IMR-90 (cell line): Measurements from ENCODE around the gene ZCCHC14. TPM values are rescaled to one million over a fixed set of nuclear protein-coding genes. Genes with fewer than 3 reads are reported as not detected.

Experiments used
- ATAC-seq: fragments of 200-7000 bp; cut with Tn5 transposase; 2 replicates; pipeline ENCODE4 v1.9.1; 2020; ENCODE audit warnings: low read depth, mild to moderate bottlenecking, moderate library complexity
- BruUV-seq: library from RNA; stranded (reverse); fragments of 400-500 nt; replicated peaks from 2 replicates; lab custom pipeline; 2021; lab: Mats Ljungman, UMichigan
- CTCF ChIA-PET: fragments of 300-600 bp; formaldehyde crosslinking; extraction: SDS; loops from one replicate; lab custom pipeline; 2021; ENCODE audit warnings: antibody characterized with exemption; lab: Yijun Ruan, JAX
- POLR2A ChIA-PET: fragments of 300-600 bp; sonication (Branson Sonifier 250); formaldehyde crosslinking; loops from one replicate; lab custom pipeline; 2022; ENCODE audit warnings: antibody characterized with exemption; ENCODE audit not compliant: unreplicated experiment; lab: Charles Lee
- DNase-seq: peaks from one replicate; pipeline ENCODE4 v3.0.0; 2013
- H2AFZ ChIP-seq: replicated peaks from 2 replicates; pipeline ENCODE3; 2013; ENCODE audit warnings: low read length, mild to moderate bottlenecking; ENCODE audit not compliant: poor library complexity
- H2AK5ac ChIP-seq: 2 replicates; pipeline ENCODE4 v1.6.1; 2013; ENCODE audit warnings: low read depth, low read length, inconsistent platforms
- H2AK9ac ChIP-seq: replicated peaks from 2 replicates; pipeline ENCODE3; 2013; ENCODE audit warnings: mild to moderate bottlenecking, low read depth, low read length, moderate library complexity; ENCODE audit not compliant: poor library complexity
- H2BK120ac ChIP-seq: 2 replicates; pipeline ENCODE4 v1.6.1; 2013; ENCODE audit warnings: low read depth, low read length, inconsistent platforms
- H2BK15ac ChIP-seq: 3 replicates; pipeline ENCODE4 v1.6.1; 2013; ENCODE audit warnings: low read depth, low read length, inconsistent platforms
- H2BK20ac ChIP-seq: 2 replicates; pipeline ENCODE4 v1.6.1; 2013; ENCODE audit warnings: low read depth, mild to moderate bottlenecking, inconsistent platforms, low read length, moderate library complexity
- H2BK5ac ChIP-seq: 2 replicates; pipeline ENCODE4 v1.6.1; 2013; ENCODE audit warnings: mild to moderate bottlenecking, low read depth, low read length, inconsistent platforms; ENCODE audit not compliant: poor library complexity, severe bottlenecking
- H3K14ac ChIP-seq: replicated peaks from 2 replicates; pipeline ENCODE4 v1.6.1; 2013; ENCODE audit warnings: low read depth, low read length, inconsistent platforms
- H3K18ac ChIP-seq: 2 replicates; pipeline ENCODE4 v1.6.1; 2013; ENCODE audit warnings: low read depth, low read length, control low read depth
- H3K23ac ChIP-seq: 2 replicates; pipeline ENCODE4 v1.6.1; 2013; ENCODE audit warnings: low read depth, low read length, inconsistent platforms
- H3K27ac ChIP-seq: 2 replicates; pipeline ENCODE4 v1.5.1; 2013; ENCODE audit warnings: mild to moderate bottlenecking, control low read depth, low read length; ENCODE audit not compliant: insufficient read depth
- H3K27me3 ChIP-seq: 2 replicates; pipeline ENCODE4 v1.6.1; 2013; ENCODE audit warnings: low read length; ENCODE audit not compliant: control insufficient read depth, insufficient read depth
- H3K36me3 ChIP-seq: 2 replicates; pipeline ENCODE4 v1.6.1; 2013; ENCODE audit warnings: low read length, mixed read lengths; ENCODE audit not compliant: control insufficient read depth, insufficient read depth
- H3K4ac ChIP-seq: 2 replicates; pipeline ENCODE4 v1.6.1; 2013; ENCODE audit warnings: low read depth, low read length, inconsistent platforms
- H3K4me1 ChIP-seq: 2 replicates; pipeline ENCODE4 v1.6.1; 2013; ENCODE audit warnings: low read length, mixed read lengths; ENCODE audit not compliant: control insufficient read depth, insufficient read depth
- H3K4me2 ChIP-seq: 2 replicates; pipeline ENCODE4 v1.6.1; 2013; ENCODE audit warnings: low read depth, mild to moderate bottlenecking, control low read depth, low read length, moderate library complexity
- H3K4me3 ChIP-seq: 2 replicates; pipeline ENCODE4 v1.5.1; 2013; ENCODE audit warnings: low read depth, mild to moderate bottlenecking, control low read depth, low read length, moderate library complexity; ENCODE audit not compliant: insufficient read depth
- H3K56ac ChIP-seq: 2 replicates; pipeline ENCODE4 v1.6.1; 2013; ENCODE audit warnings: low read length, inconsistent platforms; ENCODE audit not compliant: insufficient read depth; ENCODE audit errors: extremely low read depth
- H3K79me1 ChIP-seq, 2 experiments: 2 replicates each; pipeline ENCODE4 v1.6.1; 2013; ENCODE audit warnings: low read length in 2 of 2, inconsistent platforms in 1 of 2, low read depth in 1 of 2
- H3K9ac ChIP-seq: 2 replicates; pipeline ENCODE4 v1.6.1; 2013; ENCODE audit warnings: low read depth, low read length, control low read depth
- H3K9me1 ChIP-seq: 2 replicates; pipeline ENCODE4 v1.6.1; 2013; ENCODE audit warnings: low read length, inconsistent platforms; ENCODE audit not compliant: insufficient read depth
- H3K9me3 ChIP-seq: 2 replicates; pipeline ENCODE4 v1.6.1; 2013; ENCODE audit warnings: low read length; ENCODE audit not compliant: control insufficient read depth, insufficient read depth
- H4K20me1 ChIP-seq: 2 replicates; pipeline ENCODE4 v1.6.1; 2013; ENCODE audit warnings: low read length, inconsistent platforms; ENCODE audit not compliant: insufficient read depth
- H4K5ac ChIP-seq: 2 replicates; pipeline ENCODE4 v1.6.1; 2013; ENCODE audit warnings: mild to moderate bottlenecking, low read depth, low read length, control low read depth
- H4K8ac ChIP-seq, 2 experiments: 2 replicates each; pipeline ENCODE4 v1.6.1; 2013; ENCODE audit warnings: low read depth in 2 of 2, low read length in 2 of 2, control low read depth in 1 of 2, inconsistent platforms in 1 of 2
- H4K91ac ChIP-seq: 2 replicates; pipeline ENCODE4 v1.6.1; 2013; ENCODE audit warnings: low read depth, low read length, inconsistent platforms; ENCODE audit not compliant: insufficient read depth
- BHLHE40 ChIP-seq: fragments of 150-350 bp; IDR thresholded peaks from 2 replicates; pipeline ENCODE4 v1.6.1; 2016; ENCODE audit warnings: mild to moderate bottlenecking, low read depth, low read length
- CEBPB ChIP-seq: IDR thresholded peaks from 2 replicates; pipeline ENCODE4 v1.6.1; 2012; ENCODE audit warnings: low read depth, low read length, improper control_type of control experiment
- CHD1 ChIP-seq: IDR thresholded peaks from 2 replicates; pipeline ENCODE4 v1.6.1; 2012; ENCODE audit warnings: low read depth, low read length, improper control_type of control experiment
- CTCF ChIP-seq: conservative IDR thresholded peaks from 2 replicates; pipeline ENCODE4 v1.5.1; 2012; ENCODE audit warnings: mild to moderate bottlenecking, low read depth, low read length, improper control_type of control experiment
- ELK1 ChIP-seq: fragments of 150-350 bp; IDR thresholded peaks from 2 replicates; pipeline ENCODE4 v1.6.1; 2016; ENCODE audit warnings: low read depth, mild to moderate bottlenecking, low read length, moderate library complexity, borderline replicate concordance
- MAFK ChIP-seq: IDR thresholded peaks from 2 replicates; pipeline ENCODE4 v1.6.1; 2012; ENCODE audit warnings: low read depth, low read length, improper control_type of control experiment
- MAZ ChIP-seq: IDR thresholded peaks from 2 replicates; pipeline ENCODE4 v1.6.1; 2012; ENCODE audit warnings: low read depth, mild to moderate bottlenecking, low read length, improper control_type of control experiment, moderate library complexity, borderline replicate concordance
- MXI1 ChIP-seq: IDR thresholded peaks from 2 replicates; pipeline ENCODE4 v1.6.1; 2012; ENCODE audit warnings: low read depth, mild to moderate bottlenecking, low read length, moderate library complexity, borderline replicate concordance
- NFE2L2 ChIP-seq: fragments of 150-350 bp; IDR thresholded peaks from 2 replicates; pipeline ENCODE4 v1.6.1; 2016; ENCODE audit warnings: low read depth, mild to moderate bottlenecking, low read length
- POLR2A ChIP-seq: IDR thresholded peaks from 2 replicates; pipeline ENCODE4 v1.6.1; 2012; ENCODE audit warnings: mild to moderate bottlenecking, low read depth, low read length
- RCOR1 ChIP-seq: IDR thresholded peaks from 2 replicates; pipeline ENCODE4 v1.6.1; 2012; ENCODE audit warnings: mild to moderate bottlenecking, low read length, improper control_type of control experiment; ENCODE audit not compliant: insufficient replicate concordance
- RFX5 ChIP-seq: IDR thresholded peaks from 2 replicates; pipeline ENCODE4 v1.8.0; 2012; ENCODE audit warnings: low read depth, mild to moderate bottlenecking, low read length, moderate library complexity
- SMC3 ChIP-seq: fragments of 150-350 bp; IDR thresholded peaks from 2 replicates; pipeline ENCODE4 v1.6.1; 2016; ENCODE audit warnings: low read depth, mild to moderate bottlenecking, antibody characterized with exemption, low read length, moderate library complexity
- USF2 ChIP-seq: fragments of 150-350 bp; IDR thresholded peaks from 2 replicates; pipeline ENCODE4 v1.6.1; 2017; ENCODE audit warnings: mild to moderate bottlenecking, antibody characterized with exemption, low read length, low read depth
- WGBS, 2 experiments: methylation state at CpG; one replicate each; pipeline versions ENCODE4 v1.1.5 to v1.1.7; 2013; ENCODE audit warnings: missing lambda C conversion rate in 2 of 2; ENCODE audit not compliant: insufficient read length in 1 of 2; ENCODE audit errors: extremely low coverage in 2 of 2; 5-methylcytosine and 5-hydroxymethylcytosine counted together
- dilution Hi-C: fragments of 300-500 bp; cut with HindIII; formaldehyde crosslinking; loops from one replicate; pipeline ENCODE4 v1.14.3; 2018; ENCODE audit warnings: low sequenced_read_pairs; ENCODE audit not compliant: unreplicated experiment
- in situ Hi-C: fragments of 300-500 bp; cut with MboI; formaldehyde crosslinking; loops from 3 replicates; pipeline ENCODE4 v1.14.3; 2019; ENCODE audit warnings: low sequenced_read_pairs, inconsistent platforms, mixed read lengths
- intact Hi-C: fragments of 100-400 bp; cut with micrococcal nuclease; formaldehyde crosslinking; loops from 2 replicates; pipeline ENCODE4 v1.10.0; 2022
- polyA plus RNA-seq, 3 experiments: library from polyadenylated mRNA; depleted of rRNA; stranded (reverse); fragments of >200 nt; gene quantifications; 2 replicates each; pipeline ENCODE4 v1.2.3, GENCODE V29; 2012; ENCODE audit warnings: low replicate concordance in 1 of 3
- total RNA-seq: library from RNA; depleted of rRNA; stranded (reverse); fragments of >200 nt; gene quantifications from 2 replicates; pipeline ENCODE4 v1.2.3, GENCODE V29; 2012

ZCCHC14 gene
- total and polyA plus RNA-seq, 2 of the 4 experiments (the other 2 are of a cell fraction), result 2.5 to 5.3 TPM

GRCh38 chr16:87506423-87507350 lies 13.9 kb upstream of the ZCCHC14 start:
- H2BK15ac ChIP-seq, result no peak overlapping the region
- no peak overlapping the region for H3K14ac ChIP-seq
- no peak overlapping the region for H3K4ac ChIP-seq
- H3K4me2 ChIP-seq, result no peak overlapping the region
- no peak overlapping the region for H3K27ac ChIP-seq
- no peak overlapping the region for H3K9ac ChIP-seq
- H4K5ac ChIP-seq, result no peak overlapping the region
- POLR2A ChIA-PET, result no interaction called here
- H3K4me1 ChIP-seq, result no peaks in the 10 kb centered on the region
- no peak for ATAC-seq
- no peak overlapping the region for H2BK5ac ChIP-seq
- H2AK5ac ChIP-seq, result no peak overlapping the region
- 0 out of 2 replicates have a peak, but pooled peaks cover 2% of the 10 kb centered on the region for H3K9me3 ChIP-seq
- H4K8ac ChIP-seq, result no peak overlapping the region
- no peaks in the 10 kb centered on the region for H3K79me1 ChIP-seq
- no peaks in the 10 kb centered on the region for H3K36me3 ChIP-seq
- no peak overlapping the region for H3K18ac ChIP-seq
- H2BK120ac ChIP-seq, result no peak overlapping the region
- no peak overlapping the region for H2AFZ ChIP-seq
- H3K27me3 ChIP-seq, result peaks cover 27% of the 10 kb centered on the region
- H4K91ac ChIP-seq, result no peak overlapping the region
- in situ Hi-C loops, result no loop called here
- no TSS peak for BruUV-seq
- DNase-seq, result no peak
- H3K23ac ChIP-seq, result no peak overlapping the region
- H2AK9ac ChIP-seq, result no peak overlapping the region
- intact Hi-C loops, result no loop called here
- H2BK20ac ChIP-seq, result no peak overlapping the region
- H4K20me1 ChIP-seq, result peaks cover 4% of the 10 kb centered on the region; the same call in 1 of the 2 replicates
- H3K9me1 ChIP-seq, result peaks cover 9% of the 10 kb centered on the region; the same call in 1 of the 2 replicates
- WGBS, 2 experiments, result 76% methylated on average over 9 of the region's 13 CpGs; no CpG with 5 or more reads in 1 of the 2 experiments
- H3K4me3 ChIP-seq, result no peak overlapping the region
- CTCF ChIA-PET, result no interaction called here
- H3K56ac ChIP-seq, result no peak overlapping the region
- dilution Hi-C loops, result no loop called here
- TF ChIP-seq POLR2A (no peak), CTCF (no peak), RCOR1 (no peak), USF2 (no peak), MAZ (no peak), BHLHE40 (no peak), NFE2L2 (no peak), MXI1 (no peak), CHD1 (no peak), MAFK (no peak), RFX5 (no peak), ELK1 (no peak), CEBPB (no peak), SMC3 (no peak)
